Measurements from ENCODE around the gene KCTD11.
"Not testable (repeated sequence)": the region's sequence is repeated elsewhere in the genome, so short reads cannot be mapped to it uniquely, and the experiment has no call there.

DNA sequence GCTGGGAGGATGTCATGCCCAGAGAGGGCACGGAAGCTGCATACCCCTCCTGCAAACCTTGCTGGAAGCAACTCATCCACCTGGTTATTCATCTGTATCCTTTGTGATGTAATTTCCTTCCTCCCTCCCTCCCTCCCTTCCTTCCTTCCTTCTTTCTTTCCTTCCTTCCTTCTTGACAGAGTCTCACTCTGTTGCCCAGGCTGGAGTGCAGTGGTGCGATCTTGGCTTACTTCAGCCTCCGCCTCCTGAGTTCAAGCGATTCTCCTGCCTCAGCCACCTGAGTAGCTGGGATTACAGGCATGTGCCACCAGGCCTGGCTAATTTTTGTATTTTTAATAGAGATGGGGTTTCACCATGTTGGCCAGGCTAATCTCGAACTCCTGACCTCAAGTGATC, 16.6 kb downstream of the KCTD11 start:
- not testable (repeated sequence) for TF ChIP-seq POLR2AphosphoS5 (IDR thresholded peaks at IDR 0.05; ENCODE audit: low read depth); NANOG (IDR thresholded peaks at IDR 0.05; ENCODE audit: borderline replicate concordance); EZH2 (IDR thresholded peaks at IDR 0.05; ENCODE audit: low read depth, unreplicated experiment); CREB1 (CRISPR knock-in tag; IDR thresholded peaks at IDR 0.05; ENCODE audit: low read depth)
- TF ChIP-seq, protein P1, sequence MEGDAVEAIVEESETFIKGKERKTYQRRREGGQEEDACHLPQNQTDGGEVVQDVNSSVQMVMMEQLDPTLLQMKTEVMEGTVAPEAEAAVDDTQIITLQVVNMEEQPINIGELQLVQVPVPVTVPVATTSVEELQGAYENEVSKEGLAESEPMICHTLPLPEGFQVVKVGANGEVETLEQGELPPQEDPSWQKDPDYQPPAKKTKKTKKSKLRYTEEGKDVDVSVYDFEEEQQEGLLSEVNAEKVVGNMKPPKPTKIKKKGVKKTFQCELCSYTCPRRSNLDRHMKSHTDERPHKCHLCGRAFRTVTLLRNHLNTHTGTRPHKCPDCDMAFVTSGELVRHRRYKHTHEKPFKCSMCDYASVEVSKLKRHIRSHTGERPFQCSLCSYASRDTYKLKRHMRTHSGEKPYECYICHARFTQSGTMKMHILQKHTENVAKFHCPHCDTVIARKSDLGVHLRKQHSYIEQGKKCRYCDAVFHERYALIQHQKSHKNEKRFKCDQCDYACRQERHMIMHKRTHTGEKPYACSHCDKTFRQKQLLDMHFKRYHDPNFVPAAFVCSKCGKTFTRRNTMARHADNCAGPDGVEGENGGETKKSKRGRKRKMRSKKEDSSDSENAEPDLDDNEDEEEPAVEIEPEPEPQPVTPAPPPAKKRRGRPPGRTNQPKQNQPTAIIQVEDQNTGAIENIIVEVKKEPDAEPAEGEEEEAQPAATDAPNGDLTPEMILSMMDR (conservative IDR thresholded peaks at IDR 0.05; ENCODE audit: low read depth in 2 of 2): not testable (repeated sequence)
- TF ChIP-seq, protein P2, sequence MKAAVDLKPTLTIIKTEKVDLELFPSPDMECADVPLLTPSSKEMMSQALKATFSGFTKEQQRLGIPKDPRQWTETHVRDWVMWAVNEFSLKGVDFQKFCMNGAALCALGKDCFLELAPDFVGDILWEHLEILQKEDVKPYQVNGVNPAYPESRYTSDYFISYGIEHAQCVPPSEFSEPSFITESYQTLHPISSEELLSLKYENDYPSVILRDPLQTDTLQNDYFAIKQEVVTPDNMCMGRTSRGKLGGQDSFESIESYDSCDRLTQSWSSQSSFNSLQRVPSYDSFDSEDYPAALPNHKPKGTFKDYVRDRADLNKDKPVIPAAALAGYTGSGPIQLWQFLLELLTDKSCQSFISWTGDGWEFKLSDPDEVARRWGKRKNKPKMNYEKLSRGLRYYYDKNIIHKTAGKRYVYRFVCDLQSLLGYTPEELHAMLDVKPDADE (IDR thresholded peaks at IDR 0.05): not testable (repeated sequence)
